ENCODE results near the gene HEPN1.

- TF ChIP-seq, protein P1, sequence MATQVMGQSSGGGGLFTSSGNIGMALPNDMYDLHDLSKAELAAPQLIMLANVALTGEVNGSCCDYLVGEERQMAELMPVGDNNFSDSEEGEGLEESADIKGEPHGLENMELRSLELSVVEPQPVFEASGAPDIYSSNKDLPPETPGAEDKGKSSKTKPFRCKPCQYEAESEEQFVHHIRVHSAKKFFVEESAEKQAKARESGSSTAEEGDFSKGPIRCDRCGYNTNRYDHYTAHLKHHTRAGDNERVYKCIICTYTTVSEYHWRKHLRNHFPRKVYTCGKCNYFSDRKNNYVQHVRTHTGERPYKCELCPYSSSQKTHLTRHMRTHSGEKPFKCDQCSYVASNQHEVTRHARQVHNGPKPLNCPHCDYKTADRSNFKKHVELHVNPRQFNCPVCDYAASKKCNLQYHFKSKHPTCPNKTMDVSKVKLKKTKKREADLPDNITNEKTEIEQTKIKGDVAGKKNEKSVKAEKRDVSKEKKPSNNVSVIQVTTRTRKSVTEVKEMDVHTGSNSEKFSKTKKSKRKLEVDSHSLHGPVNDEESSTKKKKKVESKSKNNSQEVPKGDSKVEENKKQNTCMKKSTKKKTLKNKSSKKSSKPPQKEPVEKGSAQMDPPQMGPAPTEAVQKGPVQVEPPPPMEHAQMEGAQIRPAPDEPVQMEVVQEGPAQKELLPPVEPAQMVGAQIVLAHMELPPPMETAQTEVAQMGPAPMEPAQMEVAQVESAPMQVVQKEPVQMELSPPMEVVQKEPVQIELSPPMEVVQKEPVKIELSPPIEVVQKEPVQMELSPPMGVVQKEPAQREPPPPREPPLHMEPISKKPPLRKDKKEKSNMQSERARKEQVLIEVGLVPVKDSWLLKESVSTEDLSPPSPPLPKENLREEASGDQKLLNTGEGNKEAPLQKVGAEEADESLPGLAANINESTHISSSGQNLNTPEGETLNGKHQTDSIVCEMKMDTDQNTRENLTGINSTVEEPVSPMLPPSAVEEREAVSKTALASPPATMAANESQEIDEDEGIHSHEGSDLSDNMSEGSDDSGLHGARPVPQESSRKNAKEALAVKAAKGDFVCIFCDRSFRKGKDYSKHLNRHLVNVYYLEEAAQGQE (IDR thresholded peaks at IDR 0.05; ENCODE audit: insufficient read depth in 1 of 2, low read depth in 2 of 2, low read length in 1 of 2): no peak
- no peak for TF ChIP-seq POLR2AphosphoS5 (IDR thresholded peaks at IDR 0.05; ENCODE audit: low read depth, low read length)
- TF ChIP-seq CTCF (IDR thresholded peaks at IDR 0.05): no peak
- no peak for TF ChIP-seq TCF7L2 (IDR thresholded peaks at IDR 0.05; ENCODE audit: low read depth, low read length)
- TF ChIP-seq SIN3A (IDR thresholded peaks at IDR 0.05; ENCODE audit: borderline replicate concordance, insufficient read depth, low read depth, low read length): no peak
These were observed 49.7 kb upstream of the HEPN1 start for GRCh38 chr11:124869331-124869730.
